ENCODE data around the gene SS18L1.
A peak's percentile ranks its signal among the peaks of the same experiment; 100 is the strongest.

SS18L1 gene

GRCh38 chr20:62120990-62121775, 22.4 kb upstream of the SS18L1 start:
- peak overlapping the region; percentile 72 for H3K4me3 ChIP-seq (ENCODE audit: low read length)
- TF ChIP-seq CTCF (conservative IDR thresholded peaks at IDR 0.05; ENCODE audit: low read length), result no peak
- peak; percentile 70 for DNase-seq (ENCODE audit: low read depth)

GRCh38 chr20:62121776-62122653, 21.6 kb upstream of the SS18L1 start, which contains the start of gene LSM14B:
LSM14B (plus strand) TSS chr20:62122475; CDS start chr20:62122667, 192 bp downstream.
- no peak for TF ChIP-seq CTCF (conservative IDR thresholded peaks at IDR 0.05; ENCODE audit: low read length)
- H3K4me3 ChIP-seq (ENCODE audit: low read length), result peak within 1 kb of the TSS; percentile 77
- DNase-seq (ENCODE audit: low read depth), result peak; percentile 97

- peak overlapping the region; percentile 77 for H3K4me3 ChIP-seq (ENCODE audit: low read length)
- TF ChIP-seq CTCF (conservative IDR thresholded peaks at IDR 0.05; ENCODE audit: low read length), result no peak
- DNase-seq (ENCODE audit: low read depth), result peak; percentile 44
Observed at GRCh38 chr20:62122654-62123449, 20.7 kb upstream of the SS18L1 start.

GRCh38 chr20:62123450-62124118, 20.0 kb upstream of the SS18L1 start:
- peak; percentile 48 for DNase-seq (ENCODE audit: low read depth)
- TF ChIP-seq CTCF (conservative IDR thresholded peaks at IDR 0.05; ENCODE audit: low read length), result peak; percentile 17; the same call in 1 of the 2 replicates
- H3K4me3 ChIP-seq (ENCODE audit: low read length), result peak overlapping the region; percentile 77

GRCh38 chr20:62126141-62126540, 17.4 kb upstream of the SS18L1 start:
- no peak for DNase-seq (ENCODE audit: low read depth)
- TF ChIP-seq CTCF (conservative IDR thresholded peaks at IDR 0.05; ENCODE audit: low read length), result no peak
- H3K4me3 ChIP-seq (ENCODE audit: low read length), result no peak overlapping the region

- TF ChIP-seq CTCF (conservative IDR thresholded peaks at IDR 0.05; ENCODE audit: low read length), result no peak
- DNase-seq (ENCODE audit: low read depth), result no peak
Observed at GRCh38 chr20:62127799-62128198, 15.8 kb upstream of the SS18L1 start.

More at GRCh38 chr20:62127799-62128198, 15.8 kb upstream of the SS18L1 start:
- no peak overlapping the region for H3K4me3 ChIP-seq (ENCODE audit: low read length)
